ENCODE data around the gene CMTM4. TPM values are rescaled to one million over a fixed set of nuclear protein-coding genes. Genes with fewer than 3 reads are reported as not detected.
A peak's percentile ranks its signal among the peaks of the same experiment; 100 is the strongest.

The CMTM4 gene
- polyA plus RNA-seq, 4 donors = 21.1 to 54.3 (median 43.0) TPM

GRCh38 chr16:66652661-66653360 is 43.7 kb downstream of the CMTM4 start:
- no peaks in the 10 kb centered on the region for H3K9me3 ChIP-seq (ENCODE audit: control insufficient read depth in 2 of 2, insufficient read depth in 1 of 2, low read depth in 1 of 2, low read length in 1 of 2)
- H3K36me3 ChIP-seq (ENCODE audit: control insufficient read depth in 3 of 3, insufficient read depth in 2 of 3, low read depth in 1 of 3, low read length in 3 of 3) = peaks cover 0 to 2% (median 0%) of the 10 kb centered on the region in 3 donors
- H3K27me3 ChIP-seq (ENCODE audit: control insufficient read depth in 3 of 3, insufficient read depth in 3 of 3, low read length in 3 of 3) = no peaks in the 10 kb centered on the region
- H3K4me3 ChIP-seq (ENCODE audit: low read depth in 1 of 3, low read length in 3 of 3) = no peak overlapping the region
- no peak overlapping the region for H3K27ac ChIP-seq (ENCODE audit: low read depth in 1 of 3, low read length in 2 of 3)
- 73 to 80% (median 77%) methylated on average over 7 of the region's 7 CpGs for WGBS, 3 donors
- DNase-seq = no peak
- FAIRE-seq = no peak
- H3K4me1 ChIP-seq (ENCODE audit: control insufficient read depth in 3 of 3, insufficient read depth in 2 of 3, low read depth in 1 of 3, low read length in 2 of 3) = peaks cover 0 to 10% (median 0%) of the 10 kb centered on the region in 3 donors

DNA sequence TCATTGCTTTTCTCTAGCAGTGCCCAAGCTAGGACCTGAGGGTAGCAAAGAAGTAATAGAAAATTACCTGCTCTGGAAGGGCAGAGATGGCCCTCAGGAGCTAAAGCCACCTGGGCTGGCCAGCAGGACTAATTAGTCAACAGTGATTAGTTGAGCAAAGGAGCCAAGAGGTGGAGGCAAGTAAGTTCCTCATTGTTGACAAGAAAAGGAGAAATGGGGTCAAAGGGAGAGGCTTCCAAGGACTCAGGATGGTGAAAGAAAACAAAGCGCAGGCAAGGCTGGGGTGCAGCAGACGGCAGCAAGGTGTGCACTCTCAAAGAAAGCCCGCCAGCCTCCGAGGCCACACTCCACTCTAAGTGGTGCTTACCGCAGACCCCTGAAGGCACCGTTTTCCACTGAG is 44.6 kb downstream of the CMTM4 start:
- DNase-seq (no peak), FAIRE-seq (no peak)
- 88 to 92% (median 89%) methylated on average over 6 of the region's 6 CpGs for WGBS, 3 donors
- H3K36me3 ChIP-seq (ENCODE audit: control insufficient read depth in 3 of 3, insufficient read depth in 2 of 3, low read depth in 1 of 3, low read length in 3 of 3) = peaks cover 0 to 2% (median 0%) of the 10 kb centered on the region in 3 donors
- no peaks in the 10 kb centered on the region for H3K9me3 ChIP-seq (ENCODE audit: control insufficient read depth in 2 of 2, insufficient read depth in 1 of 2, low read depth in 1 of 2, low read length in 1 of 2)
- H3K4me1 ChIP-seq (ENCODE audit: control insufficient read depth in 3 of 3, insufficient read depth in 2 of 3, low read depth in 1 of 3, low read length in 2 of 3) = peaks cover 0 to 10% (median 0%) of the 10 kb centered on the region in 3 donors
- H3K4me3 ChIP-seq (ENCODE audit: low read depth in 1 of 3, low read length in 3 of 3) = no peak overlapping the region
- H3K27ac ChIP-seq (ENCODE audit: low read depth in 1 of 3, low read length in 2 of 3) = no peak overlapping the region
- H3K27me3 ChIP-seq (ENCODE audit: control insufficient read depth in 3 of 3, insufficient read depth in 3 of 3, low read length in 3 of 3) = no peaks in the 10 kb centered on the region

- Histone ChIP-seq H3K27ac (ENCODE audit: low read depth in 1 of 3, low read length in 2 of 3) (no peak overlapping the region), H3K4me3 (ENCODE audit: low read depth in 1 of 3, low read length in 3 of 3) (no peak overlapping the region), H3K4me1 (ENCODE audit: control insufficient read depth in 3 of 3, insufficient read depth in 2 of 3, low read depth in 1 of 3, low read length in 2 of 3) (peaks cover 0 to 10% (median 0%) of the 10 kb centered on the region in 3 donors), H3K9me3 (ENCODE audit: control insufficient read depth in 2 of 2, insufficient read depth in 1 of 2, low read depth in 1 of 2, low read length in 1 of 2) (no peaks in the 10 kb centered on the region), H3K36me3 (ENCODE audit: control insufficient read depth in 3 of 3, insufficient read depth in 2 of 3, low read depth in 1 of 3, low read length in 3 of 3) (peaks cover 0 to 2% (median 0%) of the 10 kb centered on the region in 3 donors), H3K27me3 (ENCODE audit: control insufficient read depth in 3 of 3, insufficient read depth in 3 of 3, low read length in 3 of 3) (no peaks in the 10 kb centered on the region)
- FAIRE-seq (no peak), DNase-seq (no peak)
- WGBS, 3 donors = 61 to 82% (median 67%) methylated on average over 2 of the region's 2 CpGs
These were observed 45.1 kb downstream of the CMTM4 start for GRCh38 chr16:66651474-66651765.

GRCh38 chr16:66650707-66651473 is 45.7 kb downstream of the CMTM4 start:
- 31 to 34% (median 31%) methylated on average over 18 of the region's 18 CpGs for WGBS, 3 donors
- Histone ChIP-seq H3K27ac (ENCODE audit: low read depth in 1 of 3, low read length in 2 of 3) (no peak overlapping the region), H3K36me3 (ENCODE audit: control insufficient read depth in 3 of 3, insufficient read depth in 2 of 3, low read depth in 1 of 3, low read length in 3 of 3) (peaks cover 0 to 2% (median 0%) of the 10 kb centered on the region in 3 donors), H3K4me3 (ENCODE audit: low read depth in 1 of 3, low read length in 3 of 3) (no peak overlapping the region), H3K27me3 (ENCODE audit: control insufficient read depth in 3 of 3, insufficient read depth in 3 of 3, low read length in 3 of 3) (no peaks in the 10 kb centered on the region), H3K9me3 (ENCODE audit: control insufficient read depth in 2 of 2, insufficient read depth in 1 of 2, low read depth in 1 of 2, low read length in 1 of 2) (no peaks in the 10 kb centered on the region), H3K4me1 (ENCODE audit: control insufficient read depth in 3 of 3, insufficient read depth in 2 of 3, low read depth in 1 of 3, low read length in 2 of 3) (peaks cover 0 to 10% (median 0%) of the 10 kb centered on the region in 3 donors)
- DNase-seq (peak; percentile 78 to 89), FAIRE-seq (no peak)

DNA sequence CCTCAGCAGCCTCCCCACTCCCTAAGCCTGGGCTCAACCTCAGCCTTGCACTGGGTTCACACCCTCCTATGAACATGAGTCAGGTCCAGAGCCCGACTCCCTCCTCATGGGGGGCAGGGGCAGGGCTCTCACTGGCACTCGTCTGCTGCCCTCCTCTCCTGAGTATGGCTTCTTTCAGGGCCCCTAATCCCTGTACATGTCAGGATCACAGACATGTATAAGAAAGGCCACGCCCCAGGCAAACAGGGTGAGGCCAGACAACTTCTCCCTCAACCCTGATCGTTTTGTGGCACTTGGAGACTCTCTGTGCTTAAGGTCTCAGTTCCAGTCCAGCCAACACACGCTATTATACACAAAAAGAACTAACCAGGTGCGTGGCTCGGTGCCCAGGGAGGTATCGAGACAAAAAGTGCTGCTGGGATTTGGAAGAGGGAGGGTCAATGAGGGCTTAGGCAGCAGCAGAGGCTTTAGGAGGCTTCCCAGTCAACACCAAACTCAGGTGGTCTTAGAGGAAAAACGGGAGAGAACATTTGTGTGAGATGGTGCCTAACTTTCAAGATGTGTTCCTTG is 46.8 kb downstream of the CMTM4 start:
- no peak overlapping the region for H3K4me3 ChIP-seq (ENCODE audit: low read depth in 1 of 3, low read length in 3 of 3)
- H3K9me3 ChIP-seq (ENCODE audit: control insufficient read depth in 2 of 2, insufficient read depth in 1 of 2, low read depth in 1 of 2, low read length in 1 of 2) = no peaks in the 10 kb centered on the region
- DNase-seq = peak; percentile 29 to 57
- peaks cover 0 to 10% (median 0%) of the 10 kb centered on the region in 3 donors for H3K4me1 ChIP-seq (ENCODE audit: control insufficient read depth in 3 of 3, insufficient read depth in 2 of 3, low read depth in 1 of 3, low read length in 2 of 3)
- H3K27ac ChIP-seq (ENCODE audit: low read depth in 1 of 3, low read length in 2 of 3) = no peak overlapping the region
- no peak for FAIRE-seq
- 34 to 67% (median 49%) methylated on average over 9 of the region's 9 CpGs for WGBS, 3 donors
- H3K27me3 ChIP-seq (ENCODE audit: control insufficient read depth in 3 of 3, insufficient read depth in 3 of 3, low read length in 3 of 3) = no peaks in the 10 kb centered on the region
- peaks cover 0 to 2% (median 0%) of the 10 kb centered on the region in 3 donors for H3K36me3 ChIP-seq (ENCODE audit: control insufficient read depth in 3 of 3, insufficient read depth in 2 of 3, low read depth in 1 of 3, low read length in 3 of 3)

DNA sequence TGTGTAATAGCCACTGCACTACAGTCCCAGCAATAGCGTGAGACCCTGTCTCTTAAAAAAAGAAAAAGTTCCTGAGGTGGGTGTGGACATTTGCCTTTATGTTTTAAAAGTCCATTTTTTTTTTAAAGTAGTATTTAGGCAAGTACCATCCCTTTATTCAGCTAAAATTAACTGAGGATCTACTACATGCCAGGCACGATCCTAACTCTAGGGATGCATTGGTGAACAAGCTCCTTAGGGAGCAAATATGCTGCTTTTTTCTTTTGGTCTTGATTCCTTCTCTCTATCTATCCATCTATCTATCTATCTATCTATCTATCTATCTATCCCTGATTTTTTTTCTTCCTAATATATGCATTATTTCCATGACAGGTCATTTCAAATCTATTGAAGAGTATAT is 47.4 kb downstream of the CMTM4 start:
- Histone ChIP-seq H3K9me3 (ENCODE audit: control insufficient read depth in 2 of 2, insufficient read depth in 1 of 2, low read depth in 1 of 2, low read length in 1 of 2) (no peaks in the 10 kb centered on the region), H3K4me3 (ENCODE audit: low read depth in 1 of 3, low read length in 3 of 3) (no peak overlapping the region), H3K27me3 (ENCODE audit: control insufficient read depth in 3 of 3, insufficient read depth in 3 of 3, low read length in 3 of 3) (no peaks in the 10 kb centered on the region), H3K4me1 (ENCODE audit: control insufficient read depth in 3 of 3, insufficient read depth in 2 of 3, low read depth in 1 of 3, low read length in 2 of 3) (peaks cover 0 to 10% (median 0%) of the 10 kb centered on the region in 3 donors), H3K27ac (ENCODE audit: low read depth in 1 of 3, low read length in 2 of 3) (no peak overlapping the region), H3K36me3 (ENCODE audit: control insufficient read depth in 3 of 3, insufficient read depth in 2 of 3, low read depth in 1 of 3, low read length in 3 of 3) (peaks cover 0 to 2% (median 0%) of the 10 kb centered on the region in 3 donors)
- FAIRE-seq (no peak), DNase-seq (no peak)
- WGBS, 3 donors = 90 to 94% (median 93%) methylated on average over 2 of the region's 2 CpGs

DNA sequence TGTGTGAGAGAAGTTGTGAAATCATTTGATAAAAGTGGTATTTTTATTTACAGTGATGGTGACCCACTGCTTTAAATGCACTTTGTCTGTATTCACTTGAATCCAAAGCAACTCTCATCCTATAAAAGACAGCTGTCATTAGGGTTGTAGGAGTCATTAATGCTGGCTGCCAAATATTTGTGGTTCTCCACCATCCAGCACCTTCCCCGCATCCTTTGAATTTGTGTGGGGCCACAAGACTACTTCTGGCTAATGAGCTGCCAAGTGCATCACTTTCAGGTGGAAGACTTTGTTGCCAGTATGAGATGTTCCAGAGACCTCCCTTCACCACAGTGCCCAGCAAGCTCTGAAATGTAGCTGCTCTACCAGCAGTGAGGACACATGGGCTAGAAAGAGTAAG is 48.7 kb downstream of the CMTM4 start:
- DNase-seq = no peak
- no peaks in the 10 kb centered on the region for H3K9me3 ChIP-seq (ENCODE audit: control insufficient read depth in 2 of 2, insufficient read depth in 1 of 2, low read depth in 1 of 2, low read length in 1 of 2)
- no peaks in the 10 kb centered on the region for H3K27me3 ChIP-seq (ENCODE audit: control insufficient read depth in 3 of 3, insufficient read depth in 3 of 3, low read length in 3 of 3)
- H3K4me3 ChIP-seq (ENCODE audit: low read depth in 1 of 3, low read length in 3 of 3) = no peak overlapping the region
- WGBS, 3 donors = 86 to 98% (median 96%) methylated on average over 1 of the region's 1 CpG
- peaks cover 0 to 2% (median 0%) of the 10 kb centered on the region in 3 donors for H3K36me3 ChIP-seq (ENCODE audit: control insufficient read depth in 3 of 3, insufficient read depth in 2 of 3, low read depth in 1 of 3, low read length in 3 of 3)
- peaks cover 0 to 10% (median 0%) of the 10 kb centered on the region in 3 donors for H3K4me1 ChIP-seq (ENCODE audit: control insufficient read depth in 3 of 3, insufficient read depth in 2 of 3, low read depth in 1 of 3, low read length in 2 of 3)
- no peak for FAIRE-seq
- H3K27ac ChIP-seq (ENCODE audit: low read depth in 1 of 3, low read length in 2 of 3) = no peak overlapping the region

DNA sequence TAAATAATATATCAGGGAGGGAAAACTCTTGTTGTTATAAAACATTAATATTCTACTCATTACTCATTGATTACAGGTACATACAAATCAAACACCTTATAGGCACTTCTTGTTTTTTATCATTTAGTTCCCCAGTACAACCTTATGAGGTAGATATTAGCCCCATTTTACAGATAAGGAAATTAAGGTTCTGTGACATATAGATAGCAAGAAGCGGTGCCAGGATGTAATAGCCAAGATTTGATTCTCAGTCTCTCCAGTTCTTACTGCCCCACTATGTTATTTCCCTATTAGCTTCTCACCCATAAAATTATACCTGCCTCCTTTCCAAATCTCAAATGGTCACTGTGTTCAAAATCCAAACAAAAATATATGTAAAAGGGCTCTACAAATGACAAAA is 55.2 kb downstream of the CMTM4 start:
- Histone ChIP-seq H3K4me1 (ENCODE audit: control insufficient read depth in 3 of 3, insufficient read depth in 2 of 3, low read depth in 1 of 3, low read length in 2 of 3) (no peaks in the 10 kb centered on the region), H3K4me3 (ENCODE audit: low read depth in 1 of 3, low read length in 3 of 3) (no peak overlapping the region), H3K9me3 (ENCODE audit: control insufficient read depth in 2 of 2, insufficient read depth in 1 of 2, low read depth in 1 of 2, low read length in 1 of 2) (no peaks in the 10 kb centered on the region), H3K27ac (ENCODE audit: low read depth in 1 of 3, low read length in 2 of 3) (no peak overlapping the region), H3K36me3 (ENCODE audit: control insufficient read depth in 3 of 3, insufficient read depth in 2 of 3, low read depth in 1 of 3, low read length in 3 of 3) (no peaks in the 10 kb centered on the region), H3K27me3 (ENCODE audit: control insufficient read depth in 3 of 3, insufficient read depth in 3 of 3, low read length in 3 of 3) (no peaks in the 10 kb centered on the region)
- DNase-seq (no peak), FAIRE-seq (no peak)
- 76 to 90% (median 84%) methylated on average over 1 of the region's 1 CpG for WGBS, 3 donors
